Fibroblast of skin of scalp (primary cell): ENCODE results near the gene EDEM1.
"Not testable (repeated sequence)": the region's sequence is repeated elsewhere in the genome, so short reads cannot be mapped to it uniquely, and the experiment has no call there.

Experiments
- DNase-seq: peaks from one replicate; pipeline ENCODE4 v3.0.0-alpha.2; 2013

The EDEM1 gene

GRCh38 chr3:5179036-5179435 lies 8.5 kb upstream of the EDEM1 start:
- not testable (repeated sequence) for DNase-seq

DNA sequence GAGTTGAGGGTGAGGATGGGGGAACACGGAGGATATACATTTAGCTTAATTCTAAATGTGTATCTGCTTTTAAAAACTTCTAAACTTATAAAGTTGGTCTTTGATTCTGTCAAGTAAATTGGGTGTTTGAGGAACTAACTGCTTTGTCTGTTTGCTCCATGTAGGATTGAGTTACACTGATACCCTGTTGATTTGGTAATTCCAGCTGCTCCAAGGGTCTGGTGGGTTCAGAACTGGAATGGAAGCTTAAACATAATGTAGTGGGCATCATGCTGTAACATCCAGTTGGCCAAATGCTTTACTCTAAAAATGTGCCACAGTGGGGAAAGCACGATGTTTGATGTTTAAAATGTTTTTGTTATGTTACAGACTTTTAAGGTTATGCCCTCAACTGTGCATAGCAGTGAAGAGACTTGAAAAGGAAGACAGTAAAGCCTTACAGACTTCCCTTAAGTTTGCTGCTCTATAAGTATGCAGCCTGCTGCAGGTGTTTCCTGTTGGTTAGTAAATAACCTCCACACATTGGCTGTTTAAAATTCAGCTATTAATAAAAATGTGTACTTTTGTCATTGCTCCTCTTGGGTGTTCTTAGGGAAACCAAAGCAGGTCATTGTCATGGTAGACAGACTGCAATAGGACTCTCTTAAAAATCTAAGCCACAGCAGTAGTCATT lies 5.9 kb upstream of the EDEM1 start:
- DNase-seq = no peak

DNA sequence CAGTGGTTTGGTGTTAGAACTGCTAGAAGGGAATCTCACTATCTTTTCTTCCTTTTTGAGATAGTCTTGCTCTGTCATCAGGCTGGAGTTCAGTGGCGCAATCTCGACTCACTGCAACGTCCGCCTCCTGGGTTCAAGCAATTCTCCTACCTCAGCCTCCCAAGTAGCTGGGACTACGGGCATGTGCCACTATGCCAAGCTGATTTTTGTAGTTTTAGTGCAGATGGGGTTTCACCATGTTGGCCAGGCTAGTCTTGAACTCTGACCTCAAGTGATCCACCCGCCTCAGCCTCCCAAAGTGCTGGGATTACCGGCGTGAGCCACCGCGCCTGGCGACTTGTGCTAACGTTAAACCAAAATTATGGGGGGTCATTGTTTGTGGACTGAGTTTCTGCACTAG lies 3.8 kb upstream of the EDEM1 start:
- not testable (repeated sequence) for DNase-seq

DNA sequence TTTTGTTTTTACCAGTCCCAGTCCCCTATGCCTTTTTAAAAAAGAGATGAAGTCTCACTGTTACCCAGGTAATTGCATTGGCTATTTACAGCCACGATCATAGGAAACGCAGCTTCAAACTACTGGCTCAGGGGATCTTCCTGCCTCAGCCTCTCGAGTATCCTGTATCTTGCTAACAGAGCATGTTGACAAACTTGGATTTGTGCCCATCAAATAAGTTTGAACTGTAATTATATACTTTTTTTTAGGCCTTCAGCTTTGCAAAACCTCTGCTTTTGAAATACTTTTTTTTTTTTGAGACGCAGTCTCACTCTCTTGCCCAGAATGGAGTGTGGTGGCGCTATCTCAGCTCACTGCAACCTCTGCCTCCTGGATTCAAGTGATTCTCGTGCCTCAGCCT lies 3.0 kb upstream of the EDEM1 start:
- DNase-seq = no peak

GRCh38 chr3:5185093-5185673 lies 2.3 kb upstream of the EDEM1 start:
- no peak for DNase-seq

GRCh38 chr3:5186089-5186857 lies 1.2 kb upstream of the EDEM1 start:
- no peak for DNase-seq

- DNase-seq = peak; percentile 43
These were observed 700 bp upstream of the EDEM1 start for GRCh38 chr3:5186858-5187155.

GRCh38 chr3:5187920-5188418 lies 462 bp downstream of the EDEM1 start:
- DNase-seq = peak; percentile 26

DNA sequence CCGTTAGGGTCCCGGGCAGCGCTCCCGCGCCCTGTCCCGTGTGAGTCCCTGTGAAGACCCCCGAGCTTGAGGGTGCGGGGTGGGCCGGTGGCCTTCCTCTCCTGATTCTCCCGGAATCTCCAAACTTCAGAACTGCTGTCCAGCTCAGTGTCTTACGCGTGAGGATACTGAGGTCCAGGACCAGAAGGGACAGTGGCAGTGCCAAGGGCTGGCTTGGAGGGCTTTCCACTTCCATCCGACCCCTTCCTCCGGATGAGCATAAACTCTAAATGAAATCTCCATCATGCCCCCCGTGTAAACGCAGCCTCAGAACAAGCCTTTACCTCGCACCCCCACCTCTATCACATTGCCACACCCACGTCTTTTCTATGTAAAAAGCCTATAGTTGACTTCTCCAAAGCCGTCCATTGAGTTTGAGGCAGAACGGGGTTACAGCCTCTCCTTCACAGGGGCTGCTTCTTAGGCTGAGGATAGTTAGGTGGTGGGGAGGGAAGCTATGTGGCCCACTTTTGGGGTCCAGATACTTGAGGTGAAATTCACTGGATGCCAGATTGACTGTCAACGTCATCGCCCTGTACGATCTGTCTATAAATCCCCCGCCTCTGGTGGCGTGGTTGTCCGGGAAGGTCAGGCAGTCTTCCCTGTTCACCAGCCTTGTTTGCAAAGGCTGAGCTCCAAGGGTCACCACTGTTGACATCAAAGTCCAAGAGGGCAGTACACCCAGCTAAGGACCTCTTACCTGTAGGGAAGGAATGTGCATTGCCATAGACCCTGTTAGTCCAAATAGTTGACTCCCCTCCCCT lies 1.1 kb downstream of the EDEM1 start:
- peak; percentile 22 for DNase-seq

GRCh38 chr3:5190147-5190791 lies 2.8 kb downstream of the EDEM1 start:
- DNase-seq = no peak

GRCh38 chr3:5191555-5192304 lies 4.2 kb downstream of the EDEM1 start:
- DNase-seq = no peak

DNA sequence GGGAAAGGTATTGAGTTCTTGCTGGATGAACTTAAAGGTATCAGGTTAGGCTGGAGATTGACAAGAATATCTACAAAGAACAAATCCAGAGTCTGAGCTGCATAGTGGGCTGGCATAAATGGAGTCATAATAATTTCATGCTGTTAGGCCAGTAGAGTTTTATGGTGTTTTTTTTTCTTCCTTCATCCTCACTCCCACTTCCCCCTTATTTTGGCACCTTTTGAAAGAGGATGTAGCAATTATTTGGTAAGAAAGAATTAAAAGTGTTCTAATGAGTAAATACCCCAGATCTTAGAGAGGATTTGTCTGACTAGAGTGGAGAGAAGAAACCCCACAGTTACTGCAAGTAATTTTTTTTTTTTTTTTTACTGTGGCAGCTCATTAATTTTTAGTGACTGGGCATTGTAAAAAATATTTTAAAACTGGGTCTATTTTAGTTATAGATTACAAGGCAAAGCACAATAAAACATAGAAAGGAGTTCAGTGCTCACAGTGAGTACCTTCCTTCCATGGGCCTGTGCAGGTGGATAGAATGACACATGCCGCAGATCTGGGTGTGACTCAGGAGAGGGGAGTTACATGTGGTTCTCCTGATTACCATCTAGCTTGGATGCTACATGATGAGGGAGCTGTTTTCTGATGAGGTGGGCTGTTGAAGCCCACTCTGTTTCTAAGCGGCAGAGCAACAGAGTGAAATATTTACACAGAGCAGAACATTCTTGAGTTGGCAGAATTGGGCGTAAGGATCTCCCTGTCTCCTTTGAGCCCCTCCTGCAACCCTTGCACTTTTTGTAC lies 5.3 kb downstream of the EDEM1 start:
- DNase-seq = no peak

GRCh38 chr3:5194341-5194740 lies 6.8 kb downstream of the EDEM1 start:
- no peak for DNase-seq

DNA sequence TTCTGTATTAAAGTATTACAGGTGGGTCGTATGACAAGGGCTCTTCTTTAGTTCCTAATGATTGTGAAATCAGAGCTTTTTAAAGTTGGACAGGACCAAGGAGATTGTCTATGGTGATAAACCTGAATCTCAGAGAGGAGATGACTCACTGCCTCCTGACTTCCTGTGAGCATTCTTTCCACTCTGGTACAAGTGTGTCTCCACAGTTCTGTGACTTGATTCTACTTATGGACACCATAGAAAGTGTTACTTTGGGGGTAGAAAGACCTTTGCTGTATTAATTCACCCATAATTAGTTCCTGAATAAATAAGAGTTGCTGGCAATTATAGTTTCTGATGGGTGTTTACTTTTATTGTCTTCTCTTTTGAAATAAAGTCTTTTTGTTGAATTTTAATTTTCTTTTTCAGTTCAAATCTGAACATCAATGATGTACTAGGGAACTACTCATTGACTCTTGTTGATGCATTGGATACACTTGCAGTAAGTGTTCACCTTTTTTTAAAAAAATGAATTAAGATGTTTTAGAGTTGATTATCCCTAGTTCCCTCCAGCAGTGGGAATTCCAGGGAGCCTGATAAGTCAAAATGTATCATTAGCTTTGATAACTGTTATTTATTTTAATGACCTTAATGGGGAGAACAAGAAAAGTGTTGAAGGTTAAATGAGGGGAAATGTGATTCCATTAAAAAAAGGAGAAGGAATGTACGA lies 7.4 kb downstream of the EDEM1 start:
- DNase-seq = peak; percentile 46

GRCh38 chr3:5195605-5196004 lies 8.1 kb downstream of the EDEM1 start:
- DNase-seq = no peak

DNA sequence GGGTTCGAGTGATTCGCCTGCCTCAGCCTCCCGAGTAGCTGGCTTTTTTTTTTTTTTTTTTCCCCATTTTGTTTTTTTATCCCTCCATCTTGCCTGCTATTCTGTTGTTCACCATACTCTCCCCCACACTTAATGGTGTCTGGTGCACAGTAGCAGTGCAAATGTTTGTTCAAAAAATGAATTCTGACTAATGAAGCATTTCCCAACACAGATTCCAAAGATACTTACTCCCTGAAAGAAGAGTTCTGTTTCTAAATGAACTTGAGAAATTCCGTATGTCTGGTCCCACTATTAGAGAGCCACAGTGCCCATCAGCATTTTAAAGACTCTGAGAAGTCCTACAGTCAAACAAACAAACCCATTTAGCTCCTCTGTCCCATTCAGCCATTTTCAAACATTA lies 9.5 kb downstream of the EDEM1 start:
- DNase-seq = peak; percentile 78

DNA sequence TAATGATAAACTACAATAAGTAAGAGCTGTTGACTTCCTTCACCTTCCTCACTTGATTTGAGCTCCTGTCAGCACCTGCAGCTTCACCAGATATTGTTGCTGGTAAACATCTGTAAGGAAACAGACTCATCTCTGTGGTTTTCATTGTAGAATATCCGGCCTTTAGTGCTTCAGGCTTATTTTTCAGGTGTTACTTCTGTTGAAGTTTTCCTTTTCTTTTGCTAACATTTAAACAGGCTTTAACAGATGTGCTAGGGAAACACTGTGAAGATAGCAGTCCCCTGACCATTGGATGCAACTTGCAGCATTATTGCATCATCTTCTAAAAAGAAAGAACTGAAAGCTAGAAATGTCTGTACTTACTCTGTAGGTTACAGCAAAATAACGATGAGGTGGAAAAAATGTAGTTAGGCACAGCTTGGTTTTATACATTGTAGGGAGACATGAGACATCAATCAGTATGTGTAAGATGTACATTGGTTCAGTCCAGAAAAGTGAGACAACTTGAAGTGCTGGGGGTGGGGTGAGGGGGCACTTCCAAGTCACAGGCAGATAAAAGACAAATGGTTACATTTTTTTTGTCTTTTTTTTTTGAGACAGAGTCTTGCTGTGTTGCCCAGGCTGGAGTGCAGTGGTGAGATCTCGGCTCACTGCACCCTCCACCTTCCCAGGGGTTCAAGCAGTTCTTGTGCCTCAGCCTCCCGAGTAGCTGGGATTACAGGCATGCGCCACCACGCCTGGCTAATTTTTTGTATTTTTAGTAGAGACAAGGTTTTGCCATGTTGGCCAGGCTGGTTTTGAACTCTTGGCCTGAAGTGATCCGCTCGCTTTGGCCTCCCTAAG lies 10.2 kb downstream of the EDEM1 start:
- peak; percentile 75 for DNase-seq

GRCh38 chr3:5198313-5198677 lies 10.8 kb downstream of the EDEM1 start:
- no peak for DNase-seq

- no peak for DNase-seq
These were observed 11.7 kb downstream of the EDEM1 start for GRCh38 chr3:5198986-5199731.
